Measurements from ENCODE around the gene PTPN1.

PTPN1 gene

GRCh38 chr20:50580016-50580747 lies 70.0 kb downstream of the PTPN1 start:
- peak; percentile 33 for DNase-seq

GRCh38 chr20:50580842-50581544 lies 70.8 kb downstream of the PTPN1 start:
- no peak for DNase-seq

- no peak for DNase-seq
These were observed 71.9 kb downstream of the PTPN1 start for GRCh38 chr20:50582092-50582491.

GRCh38 chr20:50582591-50583234 lies 72.5 kb downstream of the PTPN1 start:
- no peak for DNase-seq

GRCh38 chr20:50583442-50584150 lies 73.4 kb downstream of the PTPN1 start:
- DNase-seq: no peak

- no peak for DNase-seq
These were observed 74.5 kb downstream of the PTPN1 start for GRCh38 chr20:50584687-50585086.

- DNase-seq: no peak
These were observed 75.0 kb downstream of the PTPN1 start for GRCh38 chr20:50585214-50585613.

- no peak for DNase-seq
These were observed 75.5 kb downstream of the PTPN1 start for GRCh38 chr20:50585678-50586077.

GRCh38 chr20:50586531-50587232 lies 76.5 kb downstream of the PTPN1 start:
- DNase-seq: no peak

- peak; percentile 95 for DNase-seq
These were observed 77.2 kb downstream of the PTPN1 start for GRCh38 chr20:50587291-50587961.

- DNase-seq: peak; percentile 70
These were observed 78.0 kb downstream of the PTPN1 start for GRCh38 chr20:50588034-50588736.

- no peak for DNase-seq
These were observed 79.6 kb downstream of the PTPN1 start for GRCh38 chr20:50589548-50590347.

GRCh38 chr20:50590348-50590664 lies 80.1 kb downstream of the PTPN1 start:
- DNase-seq: no peak

- no peak for DNase-seq
These were observed 81.2 kb downstream of the PTPN1 start for GRCh38 chr20:50591233-50591852.

GRCh38 chr20:50592282-50593004 lies 82.3 kb downstream of the PTPN1 start:
- DNase-seq: no peak

- DNase-seq: no peak
These were observed 82.8 kb downstream of the PTPN1 start for GRCh38 chr20:50593005-50593335.

GRCh38 chr20:50594231-50594590 lies 84.0 kb downstream of the PTPN1 start:
- DNase-seq: no peak

- DNase-seq: no peak
These were observed 84.6 kb downstream of the PTPN1 start for GRCh38 chr20:50594591-50595432.

GRCh38 chr20:50595433-50595895 lies 85.3 kb downstream of the PTPN1 start:
- no peak for DNase-seq
